Gastrocnemius medialis (tissue), 4 donors: ENCODE results near the gene MRPL39.

Experiments used
- CTCF ChIP-seq, 5 experiments: fragments of 450-650 bp in 3 of 5; fragments of 200-600 bp in 2 of 5; sonication (generic) in 2 of 5; IDR thresholded peaks in 4 of 5; conservative IDR thresholded peaks in 1 of 5; 1 replicate in 4 of 5; 2 replicates in 1 of 5; pipeline ENCODE4 v1.5.1; 2016 to 2019; ENCODE audit warnings: antibody characterized with exemption in 5 of 5, mild to moderate bottlenecking in 3 of 5, moderate library complexity in 3 of 5
- POLR2A ChIP-seq, 2 donors: fragments of 450-650 bp; IDR thresholded peaks; one replicate each; pipeline ENCODE4 v1.6.1; 2017; ENCODE audit warnings: antibody characterized with exemption in 2 of 2, mild to moderate bottlenecking in 2 of 2, moderate library complexity in 2 of 2

DNA sequence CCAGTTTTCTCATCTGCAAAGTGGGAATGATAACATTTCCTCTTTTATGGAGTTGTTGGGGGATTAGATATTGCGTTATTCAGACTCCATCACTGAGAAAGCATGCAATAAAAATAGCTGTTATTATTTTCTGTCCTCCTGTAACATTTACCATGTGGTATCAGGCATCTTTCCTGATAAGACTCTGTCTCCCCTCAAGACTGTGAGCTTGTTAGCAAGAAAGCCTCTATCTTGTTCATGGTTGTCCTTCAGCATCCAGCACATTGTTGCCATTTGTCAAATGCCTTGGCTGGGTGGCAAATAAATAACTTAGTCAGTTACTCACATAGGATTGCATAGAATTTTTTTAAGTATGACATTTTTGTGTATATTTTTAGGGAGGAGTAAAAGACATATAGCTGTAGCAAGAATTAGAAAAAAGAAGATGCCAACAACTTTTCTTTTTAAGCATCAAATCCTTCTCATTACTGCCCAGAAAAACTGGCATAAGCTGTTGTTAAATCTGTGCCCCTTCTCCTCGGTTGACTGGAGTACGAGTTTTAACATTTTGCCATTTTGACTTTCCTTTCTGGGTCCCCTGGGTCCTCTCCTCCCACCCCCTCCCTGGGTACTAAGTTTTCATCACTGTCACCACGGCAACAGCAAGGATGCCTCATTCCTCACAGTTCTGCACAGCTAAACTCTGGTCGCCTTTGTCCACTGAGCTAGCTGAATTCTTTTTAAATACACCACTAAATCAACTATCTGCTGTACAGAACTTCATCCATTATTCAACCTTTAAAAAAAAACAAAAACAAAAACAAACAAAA is 30.8 kb upstream of the MRPL39 start:
- TF ChIP-seq POLR2A (IDR thresholded peaks at IDR 0.05) (no peak), CTCF (IDR thresholded peaks at IDR 0.05 in 4 of 5, conservative IDR thresholded peaks at IDR 0.05 in 1 of 5) (no peak)
